Measurements from ENCODE around the gene IGF1R.
"Not testable (repeated sequence)": the region's sequence is repeated elsewhere in the genome, so short reads cannot be mapped to it uniquely, and the experiment has no call there.

The IGF1R gene

GRCh38 chr15:99002226-99002625, 353.9 kb downstream of the IGF1R start:
- no peak for DNase-seq
- Histone ChIP-seq H3K27ac (ENCODE audit: insufficient read depth, low read length, poor library complexity, severe bottlenecking) (no peak overlapping the region), H3K4me3 (ENCODE audit: insufficient read depth, low read depth, low read length, poor library complexity, severe bottlenecking) (no peak overlapping the region), H3K36me3 (ENCODE audit: control insufficient read depth, insufficient read depth, low read length) (no peaks in the 10 kb centered on the region), H3K27me3 (replicated peaks; ENCODE audit: control insufficient read depth, insufficient read depth, low read length, poor library complexity, severe bottlenecking) (no peaks in the 10 kb centered on the region), H3K9me3 (ENCODE audit: control insufficient read depth, low read length) (no peaks in the 10 kb centered on the region), H3K4me1 (ENCODE audit: control insufficient read depth, insufficient read depth, low read length, poor library complexity, severe bottlenecking) (no peaks in the 10 kb centered on the region)

GRCh38 chr15:99003317-99003716, 355.0 kb downstream of the IGF1R start:
- not testable (repeated sequence) for DNase-seq; H3K27ac ChIP-seq (ENCODE audit: insufficient read depth, low read length, poor library complexity, severe bottlenecking); H3K9me3 ChIP-seq (ENCODE audit: control insufficient read depth, low read length); H3K4me3 ChIP-seq (ENCODE audit: insufficient read depth, low read depth, low read length, poor library complexity, severe bottlenecking); H3K27me3 ChIP-seq (replicated peaks; ENCODE audit: control insufficient read depth, insufficient read depth, low read length, poor library complexity, severe bottlenecking); H3K36me3 ChIP-seq (ENCODE audit: control insufficient read depth, insufficient read depth, low read length); H3K4me1 ChIP-seq (ENCODE audit: control insufficient read depth, insufficient read depth, low read length, poor library complexity, severe bottlenecking)

GRCh38 chr15:99004998-99005974, 356.9 kb downstream of the IGF1R start:
- not testable (repeated sequence) for DNase-seq; H3K27ac ChIP-seq (ENCODE audit: insufficient read depth, low read length, poor library complexity, severe bottlenecking); H3K4me3 ChIP-seq (ENCODE audit: insufficient read depth, low read depth, low read length, poor library complexity, severe bottlenecking); H3K9me3 ChIP-seq (ENCODE audit: control insufficient read depth, low read length); H3K36me3 ChIP-seq (ENCODE audit: control insufficient read depth, insufficient read depth, low read length); H3K27me3 ChIP-seq (replicated peaks; ENCODE audit: control insufficient read depth, insufficient read depth, low read length, poor library complexity, severe bottlenecking); H3K4me1 ChIP-seq (ENCODE audit: control insufficient read depth, insufficient read depth, low read length, poor library complexity, severe bottlenecking)

DNA sequence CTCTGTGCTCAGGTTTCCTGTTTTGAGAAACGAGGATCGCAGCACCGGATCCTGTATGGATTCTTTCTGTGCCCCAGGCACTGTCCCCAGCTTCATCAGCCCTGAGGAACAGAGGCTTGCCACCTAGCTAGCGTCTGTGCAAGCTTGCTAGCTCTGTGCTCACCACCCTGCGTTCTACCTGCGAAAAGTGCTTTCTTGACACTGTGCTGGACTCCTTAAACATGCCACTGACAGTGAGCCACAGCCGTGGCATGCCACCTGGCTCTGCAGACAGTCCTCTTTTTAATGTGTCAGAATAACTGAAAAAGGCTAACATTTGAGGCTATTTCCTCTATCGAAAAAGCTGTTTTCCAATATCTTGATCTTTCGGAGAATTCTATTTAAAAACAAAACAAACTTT, 357.8 kb downstream of the IGF1R start:
- Histone ChIP-seq H3K27ac (ENCODE audit: insufficient read depth, low read length, poor library complexity, severe bottlenecking) (no peak overlapping the region), H3K4me1 (ENCODE audit: control insufficient read depth, insufficient read depth, low read length, poor library complexity, severe bottlenecking) (no peaks in the 10 kb centered on the region), H3K9me3 (ENCODE audit: control insufficient read depth, low read length) (no peaks in the 10 kb centered on the region), H3K4me3 (ENCODE audit: insufficient read depth, low read depth, low read length, poor library complexity, severe bottlenecking) (no peak overlapping the region), H3K27me3 (replicated peaks; ENCODE audit: control insufficient read depth, insufficient read depth, low read length, poor library complexity, severe bottlenecking) (no peaks in the 10 kb centered on the region), H3K36me3 (ENCODE audit: control insufficient read depth, insufficient read depth, low read length) (no peaks in the 10 kb centered on the region)
- no peak for DNase-seq

DNA sequence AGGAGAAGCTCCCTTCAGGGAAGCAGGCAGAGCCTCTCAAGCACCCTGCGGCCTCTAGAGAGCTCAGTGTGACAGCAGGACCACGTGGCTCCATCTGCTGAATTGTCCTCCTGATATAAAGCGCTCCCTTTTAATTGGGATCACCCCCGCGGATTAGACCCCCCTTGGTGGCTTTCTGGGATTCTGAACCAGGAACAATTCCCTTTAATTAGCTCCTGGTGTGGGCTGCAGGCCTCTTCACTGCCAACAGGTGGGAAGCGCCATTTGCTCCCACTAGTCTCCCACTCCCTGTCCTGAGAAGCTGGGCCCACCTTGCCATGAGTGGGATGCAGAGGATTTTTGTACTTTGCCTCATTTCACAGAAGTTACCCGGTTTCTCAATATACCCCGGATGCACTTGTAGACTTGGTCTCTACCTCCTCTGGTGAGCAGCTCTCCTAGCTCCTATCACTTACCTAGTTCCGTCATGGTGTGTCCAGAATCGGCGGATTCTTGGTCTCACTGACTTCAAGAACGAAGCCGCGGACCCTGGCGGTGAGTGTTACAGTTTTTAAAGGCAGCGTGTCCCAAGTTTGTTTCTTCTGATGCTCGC, 358.7 kb downstream of the IGF1R start:
- Histone ChIP-seq H3K4me1 (ENCODE audit: control insufficient read depth, insufficient read depth, low read length, poor library complexity, severe bottlenecking) (no peaks in the 10 kb centered on the region), H3K27ac (ENCODE audit: insufficient read depth, low read length, poor library complexity, severe bottlenecking) (no peak overlapping the region), H3K4me3 (ENCODE audit: insufficient read depth, low read depth, low read length, poor library complexity, severe bottlenecking) (no peak overlapping the region), H3K36me3 (ENCODE audit: control insufficient read depth, insufficient read depth, low read length) (no peaks in the 10 kb centered on the region), H3K9me3 (ENCODE audit: control insufficient read depth, low read length) (no peaks in the 10 kb centered on the region), H3K27me3 (replicated peaks; ENCODE audit: control insufficient read depth, insufficient read depth, low read length, poor library complexity, severe bottlenecking) (no peaks in the 10 kb centered on the region)
- no peak for DNase-seq

DNA sequence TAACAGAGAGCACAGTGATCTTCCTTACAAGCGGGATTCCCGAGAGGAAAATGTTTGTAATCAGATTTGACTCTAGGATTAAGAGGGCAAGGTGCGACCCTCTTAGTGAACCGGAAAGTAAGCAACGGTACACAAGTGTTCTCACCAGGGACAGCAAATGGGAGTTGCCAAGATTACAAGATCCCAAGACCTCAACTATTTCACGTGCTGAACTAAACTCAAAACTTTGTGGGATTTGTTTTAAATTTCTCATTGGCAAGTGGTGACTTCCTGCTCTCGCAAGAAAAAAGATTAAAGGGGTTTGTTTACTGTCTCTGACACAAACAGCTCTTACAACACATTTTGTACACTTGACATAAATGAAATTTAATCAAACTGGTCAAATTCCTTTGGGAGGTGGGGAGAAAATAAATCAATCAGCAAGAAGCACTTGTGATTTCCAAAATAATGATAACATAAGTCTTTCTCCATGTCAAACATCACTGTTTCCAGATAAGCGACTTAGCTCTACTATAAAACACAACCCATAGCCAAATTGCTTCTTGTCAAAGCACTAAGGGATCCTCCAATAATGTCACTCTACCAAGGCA, 361.5 kb downstream of the IGF1R start:
- H3K9me3 ChIP-seq (ENCODE audit: control insufficient read depth, low read length), result no peaks in the 10 kb centered on the region
- no peaks in the 10 kb centered on the region for H3K4me1 ChIP-seq (ENCODE audit: control insufficient read depth, insufficient read depth, low read length, poor library complexity, severe bottlenecking)
- H3K36me3 ChIP-seq (ENCODE audit: control insufficient read depth, insufficient read depth, low read length), result no peaks in the 10 kb centered on the region
- H3K4me3 ChIP-seq (ENCODE audit: insufficient read depth, low read depth, low read length, poor library complexity, severe bottlenecking), result no peak overlapping the region
- no peaks in the 10 kb centered on the region for H3K27me3 ChIP-seq (replicated peaks; ENCODE audit: control insufficient read depth, insufficient read depth, low read length, poor library complexity, severe bottlenecking)
- no peak for DNase-seq
- no peak overlapping the region for H3K27ac ChIP-seq (ENCODE audit: insufficient read depth, low read length, poor library complexity, severe bottlenecking)

DNA sequence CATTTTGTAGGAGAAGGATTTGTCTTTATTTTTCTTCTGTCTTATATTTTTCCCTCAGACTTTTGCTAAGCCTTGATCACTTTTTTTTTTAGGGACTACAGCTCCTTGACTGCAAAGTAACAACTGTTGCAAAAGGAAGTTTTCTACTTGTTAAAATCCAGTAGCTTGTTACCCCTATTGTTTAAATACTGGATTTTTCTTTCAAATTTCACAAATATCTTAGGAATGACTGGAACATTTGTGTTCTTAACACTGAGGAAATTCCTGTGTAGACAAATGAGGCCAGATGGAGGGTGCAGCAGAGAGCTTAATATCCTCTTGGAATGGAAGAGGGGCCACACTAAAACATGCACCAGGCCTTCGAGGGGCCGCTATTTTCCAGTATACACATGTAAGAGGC, 362.4 kb downstream of the IGF1R start:
- Histone ChIP-seq H3K27ac (ENCODE audit: insufficient read depth, low read length, poor library complexity, severe bottlenecking) (no peak overlapping the region), H3K4me1 (ENCODE audit: control insufficient read depth, insufficient read depth, low read length, poor library complexity, severe bottlenecking) (no peaks in the 10 kb centered on the region), H3K4me3 (ENCODE audit: insufficient read depth, low read depth, low read length, poor library complexity, severe bottlenecking) (no peak overlapping the region), H3K9me3 (ENCODE audit: control insufficient read depth, low read length) (no peaks in the 10 kb centered on the region), H3K27me3 (replicated peaks; ENCODE audit: control insufficient read depth, insufficient read depth, low read length, poor library complexity, severe bottlenecking) (no peaks in the 10 kb centered on the region), H3K36me3 (ENCODE audit: control insufficient read depth, insufficient read depth, low read length) (no peaks in the 10 kb centered on the region)
- DNase-seq, result no peak

Data from effector memory CD4-positive, alpha-beta T cell (primary cell).